K562 (cell line): ENCODE data around the gene AKAP6. TPM values are rescaled to one million over a fixed set of nuclear protein-coding genes. Genes with fewer than 3 reads are reported as not detected.

ENCODE experiments used
- ATAC-seq: fragments of 200-7000 bp; cut with Tn5 transposase; 3 replicates; pipeline ENCODE4 v1.9.1; 2020; ENCODE audit warnings: moderate library complexity
- BruUV-seq: library from RNA; stranded (reverse); fragments of 400-500 nt; replicated peaks from 2 replicates; lab custom pipeline; 2021; lab: Mats Ljungman, UMichigan
- CTCF ChIA-PET: fragments of 300-600 bp; formaldehyde crosslinking; extraction: SDS; loops from one replicate; lab custom pipeline; 2021; ENCODE audit warnings: low intra/inter-chr PET ratio; lab: Yijun Ruan, JAX
- POLR2A ChIA-PET: fragments of 300-600, 350-650 bp; sonication (Branson Sonifier 250); formaldehyde crosslinking; extraction: SDS; loops from one replicate; lab custom pipeline; 2021; ENCODE audit warnings: antibody characterized with exemption, inconsistent platforms; lab: Yijun Ruan, JAX
- DNase-seq, 4 experiments: peaks; one replicate each; pipeline versions ENCODE4 v3.0.0 to v3.0.0-alpha.2; 2011 to 2018; ENCODE audit warnings: low spot score in 3 of 4, mixed read lengths in 3 of 4; ENCODE audit errors: extremely low read depth in 1 of 4
- FAIRE-seq: peaks from 2 replicates; lab custom pipeline; 2011; peaks lifted over from hg19 to GRCh38; lab: Jason Lieb, UNC
- H2AFZ ChIP-seq: 2 replicates; pipeline ENCODE4 v1.6.0; 2011; ENCODE audit warnings: low read depth, low read length, control low read depth, inconsistent platforms
- H3K27ac ChIP-seq: fragments of 200-600 bp; 3 replicates; pipeline ENCODE4 v1.8.0; 2011; ENCODE audit warnings: low read depth, mild to moderate bottlenecking, control low read depth, inconsistent platforms, low read length, moderate library complexity, mixed read lengths; ENCODE audit errors: extremely low read depth
- H3K27me3 ChIP-seq, 2 experiments: fragments of 300-600 bp in 1 of 2; 2 replicates in 1 of 2; 3 replicates in 1 of 2; pipeline versions ENCODE4 v1.6.0 to v1.8.0; 2011; ENCODE audit warnings: inconsistent platforms in 2 of 2, low read length in 2 of 2, mild to moderate bottlenecking in 1 of 2, mixed read lengths in 1 of 2, moderate library complexity in 1 of 2; ENCODE audit not compliant: control insufficient read depth in 2 of 2, insufficient read depth in 2 of 2
- H3K36me3 ChIP-seq: fragments of 300-600 bp; 3 replicates; pipeline ENCODE4 v1.8.0; 2011; ENCODE audit warnings: mild to moderate bottlenecking, low read length, inconsistent platforms; ENCODE audit not compliant: control insufficient read depth, insufficient read depth
- H3K4me1 ChIP-seq, 2 experiments: fragments of 200-600 bp in 1 of 2; replicated peaks in 1 of 2; 2 replicates in 1 of 2; 3 replicates in 1 of 2; pipeline versions ENCODE4 v1.5.1 to v1.8.0; 2011; ENCODE audit warnings: inconsistent platforms in 2 of 2, low read length in 2 of 2, mild to moderate bottlenecking in 1 of 2, mixed read lengths in 1 of 2, moderate library complexity in 1 of 2; ENCODE audit not compliant: control insufficient read depth in 2 of 2, insufficient read depth in 2 of 2
- H3K4me2 ChIP-seq: 2 replicates; pipeline ENCODE4 v1.6.1; 2011; ENCODE audit warnings: low read length, control low read depth, inconsistent platforms, mixed read lengths; ENCODE audit not compliant: insufficient read depth
- H3K4me3 ChIP-seq: fragments of 200-600 bp; sonication (generic), shearing (Covaris generic); 2 replicates; pipeline ENCODE4 v1.5.1; 2016; ENCODE audit warnings: control low read depth, inconsistent platforms
- H3K79me2 ChIP-seq: fragments of 200-600 bp; 3 replicates; pipeline ENCODE4 v1.8.0; 2011; ENCODE audit warnings: low read length, inconsistent platforms; ENCODE audit not compliant: control insufficient read depth, insufficient read depth
- H3K9ac ChIP-seq, 2 experiments: 2 replicates each; pipeline versions ENCODE4 v1.6.0 to v1.6.1; 2011; ENCODE audit warnings: low read depth in 2 of 2, low read length in 2 of 2, control low read depth in 1 of 2, inconsistent platforms in 1 of 2, mild to moderate bottlenecking in 1 of 2, mixed read lengths in 1 of 2; ENCODE audit not compliant: insufficient read depth in 1 of 2
- H3K9me1 ChIP-seq: one replicate; pipeline ENCODE4 v1.6.0; 2011; ENCODE audit warnings: inconsistent platforms, mild to moderate bottlenecking, low read length, moderate library complexity; ENCODE audit not compliant: control insufficient read depth, insufficient read depth
- H3K9me3 ChIP-seq: replicated peaks from 2 replicates; pipeline ENCODE4 v1.5.1; 2011; ENCODE audit warnings: low read depth, low read length, inconsistent platforms; ENCODE audit not compliant: control insufficient read depth, insufficient read depth
- H4K20me1 ChIP-seq: replicated peaks from 2 replicates; pipeline ENCODE4 v1.6.1; 2011; ENCODE audit warnings: low read length, inconsistent platforms, mixed read lengths; ENCODE audit not compliant: control insufficient read depth, insufficient read depth
- ARID1B ChIP-seq: fragments of 450-650 bp; IDR thresholded peaks from 2 replicates; pipeline ENCODE4 v1.6.1; 2016; ENCODE audit warnings: antibody characterized with exemption, mild to moderate bottlenecking, inconsistent platforms
- C11orf30 ChIP-seq: fragments of 450-650 bp; IDR thresholded peaks from 2 replicates; pipeline ENCODE4 v1.6.1; 2016; ENCODE audit warnings: low read depth, mild to moderate bottlenecking
- CBFA2T3 ChIP-seq: fragments of 450-650 bp; IDR thresholded peaks from 2 replicates; pipeline ENCODE4 v1.6.1; 2017
- CSDE1 ChIP-seq, 2 experiments: fragments of 450-650 bp; IDR thresholded peaks; 2 replicates each; pipeline ENCODE4 v1.6.1; 2016; ENCODE audit warnings: mild to moderate bottlenecking in 1 of 2
- DPF2 ChIP-seq: fragments of 450-650 bp; IDR thresholded peaks from 2 replicates; pipeline ENCODE4 v1.6.1; 2016
- EP300 ChIP-seq: IDR thresholded peaks from 2 replicates; pipeline ENCODE4 v1.6.1; 2012; ENCODE audit warnings: low read length, improper control_type of control experiment
- MAFF ChIP-seq: IDR thresholded peaks from 2 replicates; pipeline ENCODE4 v1.6.1; 2012; ENCODE audit warnings: low read length, improper control_type of control experiment
- MAFG ChIP-seq: fragments of 450-650 bp; conservative IDR thresholded peaks from 2 replicates; pipeline ENCODE4 v1.6.1; 2016; ENCODE audit warnings: missing genetic modification characterization, missing compliant biosample characterization
- MTA2 ChIP-seq: fragments of 450-650 bp; IDR thresholded peaks from 2 replicates; pipeline ENCODE4 v1.6.1; 2016; ENCODE audit warnings: low read depth
- MTA3 ChIP-seq: fragments of 450-650 bp; formaldehyde crosslinking; IDR thresholded peaks from 2 replicates; pipeline ENCODE4 v1.6.1; 2017; ENCODE audit warnings: mild to moderate bottlenecking, borderline replicate concordance
- NFE2 ChIP-seq: IDR thresholded peaks from 2 replicates; pipeline ENCODE4 v1.6.1; 2014; ENCODE audit warnings: antibody characterized with exemption, low read depth
- PYGO2 ChIP-seq: fragments of 450-650 bp; IDR thresholded peaks from 2 replicates; pipeline ENCODE4 v1.6.1; 2016; ENCODE audit warnings: mild to moderate bottlenecking, missing genetic modification characterization, moderate library complexity, missing compliant biosample characterization
- SMARCA4 ChIP-seq: fragments of 450-650 bp; IDR thresholded peaks from 2 replicates; pipeline ENCODE4 v1.6.1; 2016
- TEAD4 ChIP-seq, 2 experiments: sonication (generic) in 1 of 2; formaldehyde crosslinking in 1 of 2; IDR thresholded peaks; 2 replicates each; pipeline versions ENCODE4 v1.6.1 to v1.8.0; 2012 to 2022; ENCODE audit warnings: borderline replicate concordance in 1 of 2, inconsistent platforms in 1 of 2, low read length in 1 of 2, mild to moderate bottlenecking in 1 of 2, missing genetic modification reagents in 1 of 2
- U2AF2 ChIP-seq: fragments of 200-400 bp; formaldehyde crosslinking; optimal IDR thresholded peaks from 2 replicates; pipeline ENCODE3; 2017; ENCODE audit warnings: low read depth, mild to moderate bottlenecking, low read length
- ZNF263 ChIP-seq: sonication (generic); formaldehyde crosslinking; IDR thresholded peaks from 2 replicates; pipeline ENCODE4 v1.8.0; 2022; ENCODE audit warnings: mild to moderate bottlenecking, missing genetic modification reagents, borderline replicate concordance
- ZNF316 ChIP-seq: fragments of 450-650 bp; IDR thresholded peaks from 2 replicates; pipeline ENCODE4 v1.6.1; 2016
- WGBS: fragments of 100-300 bp; shearing (Covaris generic); methylation state at CpG from one replicate; pipeline ENCODE4 v1.1.6; 2016; ENCODE audit warnings: low coverage, mixed read lengths; ENCODE audit not compliant: insufficient coverage; ENCODE audit errors: missing lambda C conversion rate; 5-methylcytosine and 5-hydroxymethylcytosine counted together
- in situ Hi-C: fragments of 300-500 bp; cut with MboI; formaldehyde crosslinking; loops from 4 replicates; pipeline ENCODE4 v1.15.0; 2018; ENCODE audit warnings: inconsistent platforms, mixed read lengths
- intact Hi-C: fragments of 100-400 bp; cut with micrococcal nuclease; formaldehyde crosslinking; loops from 2 replicates; pipeline ENCODE4 v1.14.2; 2022
- polyA plus RNA-seq, 8 experiments: library from polyadenylated mRNA; depleted of rRNA in 4 of 8; stranded (reverse) in 5 of 8; unstranded in 3 of 8; fragments of >200 nt; fragmentation: Nextera tagmentation in 2 of 8; fragmentation: Illumina TruSeq in 1 of 8; extraction: Ambion mirVana in 2 of 8; extraction: Trizol in 1 of 8; gene quantifications; 2 replicates each; pipeline versions ENCODE4 v1.2.1 to v1.2.3, GENCODE V29; 2011 to 2014; ENCODE audit warnings: inconsistent platforms in 1 of 8, missing spikeins in 1 of 8
- total RNA-seq, 7 experiments: library from RNA; depleted of rRNA in 6 of 7; stranded (reverse); fragments of >200 nt in 6 of 7; fragmentation: Illumina TruSeq in 2 of 7; extraction: Trizol in 2 of 7; gene quantifications; 2 replicates each; pipeline versions ENCODE4 v1.2.1 to v1.2.3, GENCODE V29; 2011 to 2021; ENCODE audit warnings: low replicate concordance in 1 of 7
- TF ChIP-seq, protein P1 (sequence below): sonication (generic); formaldehyde crosslinking; IDR thresholded peaks from 2 replicates; pipeline ENCODE4 v1.8.1; 2023; ENCODE audit warnings: mild to moderate bottlenecking, missing genetic modification reagents
- TF ChIP-seq, protein P2 (sequence below): fragments of 450-650 bp; IDR thresholded peaks from 2 replicates; pipeline ENCODE4 v1.6.1; 2017; ENCODE audit warnings: antibody characterized with exemption, mild to moderate bottlenecking

AKAP6 gene
- total and polyA plus RNA-seq, 9 of the 15 experiments (the other 6 are each of a cell fraction or from before 2014, with no cell fraction given), result 0.03 to 1.7 (median 0.48) TPM

DNA sequence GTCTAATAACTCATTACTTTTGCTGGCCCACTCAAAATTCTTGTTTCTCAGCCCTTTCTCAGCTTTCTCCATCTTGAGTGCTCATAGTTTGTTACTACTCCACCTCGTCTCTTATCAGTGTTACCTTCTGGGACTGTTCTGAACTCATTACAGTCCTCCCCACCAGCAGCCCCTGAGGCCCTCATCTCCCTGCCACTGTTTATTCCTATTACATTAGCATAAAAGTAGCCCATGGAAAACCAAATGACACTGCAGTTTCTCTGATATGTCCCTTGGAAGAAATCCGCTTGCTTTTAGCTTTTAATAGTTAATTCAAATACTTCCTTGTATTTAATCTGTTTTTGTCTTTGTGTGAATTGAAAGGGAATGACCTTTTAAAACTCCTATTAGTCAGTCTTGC lies 7.6 kb downstream of the AKAP6 start:
- Histone ChIP-seq H3K79me2 (no peaks in the 10 kb centered on the region), H3K9ac (peak overlapping the region in 1 of 2 experiments; percentile 26; a peak in 1 of 4 replicates), H4K20me1 (no peaks in the 10 kb centered on the region), H3K9me1 (no peaks in the 10 kb centered on the region), H3K4me3 (no peak overlapping the region), H3K9me3 (no peaks in the 10 kb centered on the region), H3K27ac (peak overlapping the region; percentile 60), H3K4me1 (peaks cover 0 to 22% of the 10 kb centered on the region in 2 experiments; a peak in 2 of 5 replicates), H3K4me2 (peak overlapping the region; percentile 48; the same call in 1 of the 2 replicates), H2AFZ (peak overlapping the region; percentile 81), H3K27me3 (no peaks in the 10 kb centered on the region), H3K36me3 (no peaks in the 10 kb centered on the region)
- in situ Hi-C loops, result no loop called here
- 4% methylated on average over 2 of the region's 2 CpGs for WGBS
- ATAC-seq, result peak; percentile 94
- peak; percentile 23 to 76 (median 50) for DNase-seq
- peak; percentile 90 for FAIRE-seq
- CTCF ChIA-PET, result no interaction called here
- no TSS peak for BruUV-seq
- intact Hi-C loops, result loop anchor here (10.0 kb wide), 1 partner anchor 48 kb away; no protein-coding TSS in a partner anchor
- POLR2A ChIA-PET, result interaction anchor here (1.4 kb wide), 1 partner anchor 10 kb away, joined by 3 read pairs; no protein-coding TSS in a partner anchor
- TF ChIP-seq MAFF, result peak; percentile 18; the same call in 1 of the 2 replicates
- TF ChIP-seq PYGO2 (tag), result no peak
- TF ChIP-seq MTA2, result peak; percentile 42; the same call in 1 of the 2 replicates
- TF ChIP-seq MTA3, result 0 out of 2 replicates have a peak, but pooled peaks have one; percentile 33
- peak; percentile 23; the same call in 1 of the 2 replicates for TF ChIP-seq EP300
- TF ChIP-seq DPF2, result peak; percentile 79
- TF ChIP-seq, protein P1, sequence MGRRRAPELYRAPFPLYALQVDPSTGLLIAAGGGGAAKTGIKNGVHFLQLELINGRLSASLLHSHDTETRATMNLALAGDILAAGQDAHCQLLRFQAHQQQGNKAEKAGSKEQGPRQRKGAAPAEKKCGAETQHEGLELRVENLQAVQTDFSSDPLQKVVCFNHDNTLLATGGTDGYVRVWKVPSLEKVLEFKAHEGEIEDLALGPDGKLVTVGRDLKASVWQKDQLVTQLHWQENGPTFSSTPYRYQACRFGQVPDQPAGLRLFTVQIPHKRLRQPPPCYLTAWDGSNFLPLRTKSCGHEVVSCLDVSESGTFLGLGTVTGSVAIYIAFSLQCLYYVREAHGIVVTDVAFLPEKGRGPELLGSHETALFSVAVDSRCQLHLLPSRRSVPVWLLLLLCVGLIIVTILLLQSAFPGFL (CRISPR knock-in tag), result no peak
- TF ChIP-seq TEAD4 (IDR thresholded peaks at IDR 0.05; ENCODE audit: low read length), result peak; percentile 53
- no peak for TF ChIP-seq TEAD4 (CRISPR knock-in tag; IDR thresholded peaks at IDR 0.05; ENCODE audit: borderline replicate concordance)
- peak; percentile 75 for TF ChIP-seq C11orf30
- peak; percentile 89 for TF ChIP-seq ZNF263 (CRISPR knock-in tag)
- no peak for TF ChIP-seq U2AF2
- TF ChIP-seq SMARCA4, result peak; percentile 68; the same call in 1 of the 2 replicates
- peak; percentile 83 for TF ChIP-seq ARID1B
- no peak for TF ChIP-seq CSDE1 (IDR thresholded peaks at IDR 0.05)
- TF ChIP-seq NFE2, result peak; percentile 74
- TF ChIP-seq ZNF316, result peak; percentile 80
- peak; percentile 37 for TF ChIP-seq MAFG (tag)
- TF ChIP-seq, protein P2, sequence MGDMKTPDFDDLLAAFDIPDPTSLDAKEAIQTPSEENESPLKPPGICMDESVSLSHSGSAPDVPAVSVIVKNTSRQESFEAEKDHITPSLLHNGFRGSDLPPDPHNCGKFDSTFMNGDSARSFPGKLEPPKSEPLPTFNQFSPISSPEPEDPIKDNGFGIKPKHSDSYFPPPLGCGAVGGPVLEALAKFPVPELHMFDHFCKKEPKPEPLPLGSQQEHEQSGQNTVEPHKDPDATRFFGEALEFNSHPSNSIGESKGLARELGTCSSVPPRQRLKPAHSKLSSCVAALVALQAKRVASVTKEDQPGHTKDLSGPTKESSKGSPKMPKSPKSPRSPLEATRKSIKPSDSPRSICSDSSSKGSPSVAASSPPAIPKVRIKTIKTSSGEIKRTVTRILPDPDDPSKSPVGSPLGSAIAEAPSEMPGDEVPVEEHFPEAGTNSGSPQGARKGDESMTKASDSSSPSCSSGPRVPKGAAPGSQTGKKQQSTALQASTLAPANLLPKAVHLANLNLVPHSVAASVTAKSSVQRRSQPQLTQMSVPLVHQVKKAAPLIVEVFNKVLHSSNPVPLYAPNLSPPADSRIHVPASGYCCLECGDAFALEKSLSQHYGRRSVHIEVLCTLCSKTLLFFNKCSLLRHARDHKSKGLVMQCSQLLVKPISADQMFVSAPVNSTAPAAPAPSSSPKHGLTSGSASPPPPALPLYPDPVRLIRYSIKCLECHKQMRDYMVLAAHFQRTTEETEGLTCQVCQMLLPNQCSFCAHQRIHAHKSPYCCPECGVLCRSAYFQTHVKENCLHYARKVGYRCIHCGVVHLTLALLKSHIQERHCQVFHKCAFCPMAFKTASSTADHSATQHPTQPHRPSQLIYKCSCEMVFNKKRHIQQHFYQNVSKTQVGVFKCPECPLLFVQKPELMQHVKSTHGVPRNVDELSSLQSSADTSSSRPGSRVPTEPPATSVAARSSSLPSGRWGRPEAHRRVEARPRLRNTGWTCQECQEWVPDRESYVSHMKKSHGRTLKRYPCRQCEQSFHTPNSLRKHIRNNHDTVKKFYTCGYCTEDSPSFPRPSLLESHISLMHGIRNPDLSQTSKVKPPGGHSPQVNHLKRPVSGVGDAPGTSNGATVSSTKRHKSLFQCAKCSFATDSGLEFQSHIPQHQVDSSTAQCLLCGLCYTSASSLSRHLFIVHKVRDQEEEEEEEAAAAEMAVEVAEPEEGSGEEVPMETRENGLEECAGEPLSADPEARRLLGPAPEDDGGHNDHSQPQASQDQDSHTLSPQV, result 0 out of 2 replicates have a peak, but pooled peaks have one; percentile 9
- TF ChIP-seq CBFA2T3, result peak; percentile 78
